Esophagus squamous epithelium (tissue), 4 donors: Measurements from ENCODE around the gene PCK1.

ENCODE experiments used
- CTCF ChIP-seq, 6 experiments: fragments of 450-650 bp in 4 of 6; fragments of 200-600 bp in 2 of 6; sonication (generic) in 2 of 6; IDR thresholded peaks; one replicate each; pipeline ENCODE4 v1.5.1; 2016 to 2019; ENCODE audit warnings: antibody characterized with exemption in 6 of 6, mild to moderate bottlenecking in 4 of 6, moderate library complexity in 4 of 6
- POLR2A ChIP-seq, 4 donors: fragments of 450-650 bp; IDR thresholded peaks; one replicate each; pipeline ENCODE4 v1.6.1; 2017; ENCODE audit warnings: antibody characterized with exemption in 4 of 4, mild to moderate bottlenecking in 4 of 4, moderate library complexity in 3 of 4

- TF ChIP-seq CTCF (IDR thresholded peaks at IDR 0.05) (no peak), POLR2A (IDR thresholded peaks at IDR 0.05) (no peak)
These were observed 48.5 kb upstream of the PCK1 start for GRCh38 chr20:57512432-57512831.
